ENCODE measurements around the gene PRR5L. TPM values are rescaled to one million over a fixed set of nuclear protein-coding genes. Genes with fewer than 3 reads are reported as not detected.

PRR5L gene, protein sequence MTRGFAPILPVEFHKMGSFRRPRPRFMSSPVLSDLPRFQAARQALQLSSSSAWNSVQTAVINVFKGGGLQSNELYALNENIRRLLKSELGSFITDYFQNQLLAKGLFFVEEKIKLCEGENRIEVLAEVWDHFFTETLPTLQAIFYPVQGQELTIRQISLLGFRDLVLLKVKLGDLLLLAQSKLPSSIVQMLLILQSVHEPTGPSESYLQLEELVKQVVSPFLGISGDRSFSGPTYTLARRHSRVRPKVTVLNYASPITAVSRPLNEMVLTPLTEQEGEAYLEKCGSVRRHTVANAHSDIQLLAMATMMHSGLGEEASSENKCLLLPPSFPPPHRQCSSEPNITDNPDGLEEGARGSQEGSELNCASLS
- 5.2 to 6.7 TPM (median 6.5 TPM) in 3 replicates for total RNA-seq

DNA sequence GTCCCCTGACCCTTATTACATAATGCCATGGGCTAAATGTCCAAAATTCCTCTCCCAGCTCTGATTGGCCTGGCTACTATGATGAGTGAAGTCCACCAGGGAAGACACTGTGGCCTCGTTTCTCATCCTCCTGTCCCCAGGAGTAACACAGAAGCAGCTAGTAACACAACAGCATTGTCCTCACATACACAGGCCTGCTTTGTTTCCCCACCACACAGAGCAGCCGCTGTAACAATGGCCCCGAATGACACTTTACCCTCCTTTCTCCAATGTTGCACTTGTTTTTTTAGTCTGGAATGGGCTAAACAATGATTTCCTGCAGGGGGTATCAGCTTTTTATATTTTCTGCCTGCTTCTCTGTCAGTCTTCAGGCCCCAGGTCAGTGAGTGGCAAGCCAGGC lies at the start of gene PRR5L:
Gene PRR5L, plus strand, starts transcription at position 363 of the 400 bp plus-strand sequence. CDS start 104,834 bp downstream, outside the sequence.
- Mint-ChIP-seq H3K9me3 (no peaks in the 10 kb centered on the region), H3K4me1 (no peaks in the 10 kb centered on the region), H3K4me3 (no peak within 1 kb of the TSS), H3K27me3 (ENCODE audit: low read depth) (peaks cover 7% of the 10 kb centered on the region), H3K27ac (no peak within 1 kb of the TSS), H3K36me3 (no peaks in the 10 kb centered on the region)
- TF ChIP-seq, protein P1, sequence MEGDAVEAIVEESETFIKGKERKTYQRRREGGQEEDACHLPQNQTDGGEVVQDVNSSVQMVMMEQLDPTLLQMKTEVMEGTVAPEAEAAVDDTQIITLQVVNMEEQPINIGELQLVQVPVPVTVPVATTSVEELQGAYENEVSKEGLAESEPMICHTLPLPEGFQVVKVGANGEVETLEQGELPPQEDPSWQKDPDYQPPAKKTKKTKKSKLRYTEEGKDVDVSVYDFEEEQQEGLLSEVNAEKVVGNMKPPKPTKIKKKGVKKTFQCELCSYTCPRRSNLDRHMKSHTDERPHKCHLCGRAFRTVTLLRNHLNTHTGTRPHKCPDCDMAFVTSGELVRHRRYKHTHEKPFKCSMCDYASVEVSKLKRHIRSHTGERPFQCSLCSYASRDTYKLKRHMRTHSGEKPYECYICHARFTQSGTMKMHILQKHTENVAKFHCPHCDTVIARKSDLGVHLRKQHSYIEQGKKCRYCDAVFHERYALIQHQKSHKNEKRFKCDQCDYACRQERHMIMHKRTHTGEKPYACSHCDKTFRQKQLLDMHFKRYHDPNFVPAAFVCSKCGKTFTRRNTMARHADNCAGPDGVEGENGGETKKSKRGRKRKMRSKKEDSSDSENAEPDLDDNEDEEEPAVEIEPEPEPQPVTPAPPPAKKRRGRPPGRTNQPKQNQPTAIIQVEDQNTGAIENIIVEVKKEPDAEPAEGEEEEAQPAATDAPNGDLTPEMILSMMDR (IDR thresholded peaks at IDR 0.05; ENCODE audit: unreplicated experiment): no peak
- DNase-seq (ENCODE audit: low spot score in 2 of 2, unreplicated experiment in 2 of 2): no peak

DNA sequence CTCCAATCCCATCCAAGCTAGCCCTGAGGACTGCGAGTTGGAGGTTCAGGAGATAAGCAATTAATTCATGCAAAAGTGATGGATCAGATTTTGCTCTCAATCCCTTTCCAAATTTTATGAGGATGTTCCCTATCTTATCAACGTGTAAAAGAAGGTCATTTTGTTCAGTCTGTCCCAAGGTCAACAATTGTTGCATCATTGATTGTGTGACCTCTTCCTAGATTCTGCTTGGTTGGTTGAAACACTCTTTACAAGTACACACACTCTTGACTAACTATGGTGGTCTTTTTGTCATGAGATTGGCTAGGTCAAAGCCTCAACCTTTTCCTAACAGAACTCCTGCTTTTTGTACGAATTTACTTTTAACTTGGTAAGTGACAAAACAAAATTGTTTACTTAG lies 48.6 kb upstream of the PRR5L start:
- TF ChIP-seq, protein P1 (IDR thresholded peaks at IDR 0.05; ENCODE audit: unreplicated experiment): no peak
- peaks cover 8% of the 10 kb centered on the region for H3K36me3 Mint-ChIP-seq
- DNase-seq (ENCODE audit: low spot score in 2 of 2, unreplicated experiment in 2 of 2): no peak
- no peaks in the 10 kb centered on the region for H3K27me3 Mint-ChIP-seq (ENCODE audit: low read depth)
- peaks cover 14% of the 10 kb centered on the region for H3K4me1 Mint-ChIP-seq
- peaks cover 24% of the 10 kb centered on the region for H3K9me3 Mint-ChIP-seq
- H3K4me3 Mint-ChIP-seq: no peak overlapping the region
- no peak overlapping the region for H3K27ac Mint-ChIP-seq

DNA sequence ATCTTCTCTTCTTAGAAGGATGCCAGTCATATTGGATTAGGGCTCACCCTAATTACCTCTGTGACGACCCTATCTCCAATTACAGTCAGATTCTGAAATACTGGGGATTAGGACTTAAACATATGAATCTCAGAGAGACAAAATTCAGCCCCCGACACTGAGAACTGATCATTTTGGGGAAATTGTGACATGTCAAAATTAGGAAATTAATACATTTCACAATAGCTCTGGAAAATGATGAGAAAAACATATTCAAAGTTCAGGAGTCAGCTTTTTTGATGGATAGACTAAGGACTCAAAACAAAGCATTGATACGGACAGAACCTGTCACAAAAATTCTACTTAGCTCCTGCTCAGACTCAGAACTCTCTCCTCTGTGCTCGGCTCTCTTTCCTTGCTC lies 47.7 kb upstream of the PRR5L start:
- Mint-ChIP-seq H3K4me3 (no peak overlapping the region), H3K27me3 (ENCODE audit: low read depth) (no peaks in the 10 kb centered on the region), H3K9me3 (peaks cover 24% of the 10 kb centered on the region), H3K36me3 (peaks cover 8% of the 10 kb centered on the region), H3K4me1 (peaks cover 16% of the 10 kb centered on the region), H3K27ac (peak overlapping the region; percentile 65)
- DNase-seq (ENCODE audit: low spot score in 2 of 2, unreplicated experiment in 2 of 2): no peak
- TF ChIP-seq, protein P1 (IDR thresholded peaks at IDR 0.05; ENCODE audit: unreplicated experiment): no peak

DNA sequence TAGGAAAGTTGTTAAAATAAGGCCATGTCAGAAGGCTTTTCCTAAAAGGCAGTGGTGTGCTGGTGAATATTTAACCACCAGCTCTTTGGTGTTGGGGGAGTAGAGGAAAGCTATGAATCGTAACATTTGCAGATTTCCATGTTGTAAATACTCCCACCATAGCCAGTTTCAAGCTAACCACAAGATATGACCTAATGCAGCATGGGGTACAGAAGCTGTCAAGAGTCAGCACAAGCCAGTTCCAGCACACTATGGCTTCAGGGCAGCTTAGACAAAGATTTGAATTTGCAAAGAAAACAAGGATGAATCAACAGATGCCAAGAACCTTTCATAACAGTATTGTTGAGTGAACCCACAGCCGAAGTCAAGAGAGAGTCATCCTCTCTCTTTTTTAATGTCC lies 46.8 kb upstream of the PRR5L start:
- no peak overlapping the region for H3K4me3 Mint-ChIP-seq
- DNase-seq (ENCODE audit: low spot score in 2 of 2, unreplicated experiment in 2 of 2): no peak
- TF ChIP-seq, protein P1 (IDR thresholded peaks at IDR 0.05; ENCODE audit: unreplicated experiment): no peak
- no peaks in the 10 kb centered on the region for H3K27me3 Mint-ChIP-seq (ENCODE audit: low read depth)
- H3K4me1 Mint-ChIP-seq: peaks cover 19% of the 10 kb centered on the region
- H3K9me3 Mint-ChIP-seq: peaks cover 24% of the 10 kb centered on the region
- peak overlapping the region; percentile 22 for H3K27ac Mint-ChIP-seq
- peaks cover 8% of the 10 kb centered on the region for H3K36me3 Mint-ChIP-seq

DNA sequence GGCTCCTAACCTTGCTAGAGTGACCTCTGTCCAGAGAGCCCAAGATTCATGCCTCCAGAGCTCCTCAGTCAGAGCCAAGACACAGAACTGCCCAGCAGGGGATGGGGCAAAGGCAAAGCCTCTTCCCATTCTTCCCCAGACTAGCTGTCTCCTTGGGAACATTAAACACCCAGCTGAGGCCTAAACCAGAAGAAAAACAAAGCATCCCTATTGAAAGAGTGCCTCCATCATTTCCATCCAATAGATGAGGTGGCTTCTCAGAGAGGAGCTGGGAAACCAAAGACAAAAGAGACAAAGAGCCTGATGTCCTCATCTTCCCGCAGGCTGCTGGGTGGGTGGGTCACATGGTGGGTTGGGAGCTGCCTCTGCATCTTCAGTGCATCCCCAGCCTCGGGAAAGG lies 44.3 kb upstream of the PRR5L start:
- peaks cover 16% of the 10 kb centered on the region for H3K9me3 Mint-ChIP-seq
- no peak overlapping the region for H3K27ac Mint-ChIP-seq
- no peaks in the 10 kb centered on the region for H3K27me3 Mint-ChIP-seq (ENCODE audit: low read depth)
- DNase-seq (ENCODE audit: low spot score in 2 of 2, unreplicated experiment in 2 of 2): no peak
- H3K4me1 Mint-ChIP-seq: peaks cover 20% of the 10 kb centered on the region
- TF ChIP-seq, protein P1 (IDR thresholded peaks at IDR 0.05; ENCODE audit: unreplicated experiment): no peak
- no peak overlapping the region for H3K4me3 Mint-ChIP-seq
- H3K36me3 Mint-ChIP-seq: peaks cover 5% of the 10 kb centered on the region

Data from mesothelial cell of epicardium (in vitro differentiated cells).